Cardiac septum (tissue), 1 donor: ENCODE data around the gene DPYD. TPM values are rescaled to one million over a fixed set of nuclear protein-coding genes. Genes with fewer than 3 reads are reported as not detected.

Source experiments
- DNase-seq: peaks from one replicate; pipeline ENCODE4 v3.0.0-alpha.2; 2020; ENCODE audit warnings: low spot score
- intact Hi-C: fragments of 100-400 bp; cut with DNase I; formaldehyde crosslinking; loops from one replicate; pipeline ENCODE4 v1.14.0; 2022
- total RNA-seq: library from RNA; stranded (reverse); fragmentation: NEBNext Ultra II Directional; extraction: Animal tissue kit (Norgen Biotek cat#: 25700); gene quantifications from one replicate; pipeline ENCODE4 v1.2.1, GENCODE V29; 2021
- donor health status: DM: no; HTN: no; CAD: no.

DPYD gene
- total RNA-seq, 1 donor from 2014 or later: 7.3 TPM

DNA sequence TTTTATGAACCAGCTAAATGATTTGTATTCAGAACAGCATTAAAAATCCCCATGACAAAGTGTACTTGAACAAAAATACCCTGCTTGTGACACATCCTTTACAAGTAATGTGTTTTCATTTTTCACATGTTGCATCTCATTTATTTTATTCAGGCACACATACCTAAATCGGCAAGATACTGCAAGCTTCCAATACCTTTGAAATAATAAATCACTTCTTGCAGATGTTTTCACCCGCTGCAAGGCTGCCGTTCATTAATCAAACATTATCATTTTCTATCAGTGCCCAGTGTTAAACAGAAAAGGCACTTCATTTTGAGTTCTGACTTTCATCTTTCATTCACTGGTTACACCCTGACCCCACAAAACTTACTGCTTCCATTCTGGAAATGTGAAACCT lies 269.6 kb downstream of the DPYD start:
- no peak for DNase-seq
- intact Hi-C loops: no loop called here

DNA sequence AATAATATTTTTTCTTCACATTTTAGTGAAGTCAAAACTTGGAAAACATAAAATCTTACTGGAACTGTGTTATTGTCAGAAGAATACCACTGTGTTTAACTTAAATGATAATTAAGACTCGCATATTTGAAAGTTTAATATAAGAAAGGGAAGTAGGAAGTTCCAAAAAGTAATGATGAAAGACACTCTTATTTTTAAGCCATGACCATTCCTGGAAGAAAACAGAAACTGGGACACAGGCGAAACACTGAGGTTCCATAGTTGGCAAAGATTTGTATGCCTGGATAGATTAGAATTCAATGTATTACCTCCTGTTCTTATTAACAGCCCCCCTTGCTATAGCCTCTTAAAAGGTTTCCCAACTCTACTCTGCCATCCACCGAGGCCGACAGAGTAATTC lies 271.2 kb downstream of the DPYD start:
- intact Hi-C loops: no loop called here
- no peak for DNase-seq

DNA sequence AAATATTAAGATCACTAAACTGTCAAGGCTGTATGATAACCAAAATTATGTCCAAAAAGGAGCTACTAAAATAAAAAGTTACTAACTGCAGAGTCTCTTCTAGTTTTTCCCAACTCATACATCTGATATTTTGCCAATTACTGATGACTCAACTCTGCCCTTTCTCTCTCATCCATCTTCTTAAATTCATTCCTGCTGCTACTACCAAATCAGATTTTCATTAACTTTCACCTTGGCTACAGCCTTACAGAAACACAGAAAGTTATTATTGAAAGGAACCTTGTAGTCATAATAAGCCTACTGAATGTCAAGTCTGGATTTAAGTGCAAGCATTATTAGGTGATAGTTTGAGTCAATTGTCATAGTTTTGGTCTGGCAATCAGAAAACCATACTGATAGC lies 273.1 kb downstream of the DPYD start:
- no peak for DNase-seq
- intact Hi-C loops: no loop called here

DNA sequence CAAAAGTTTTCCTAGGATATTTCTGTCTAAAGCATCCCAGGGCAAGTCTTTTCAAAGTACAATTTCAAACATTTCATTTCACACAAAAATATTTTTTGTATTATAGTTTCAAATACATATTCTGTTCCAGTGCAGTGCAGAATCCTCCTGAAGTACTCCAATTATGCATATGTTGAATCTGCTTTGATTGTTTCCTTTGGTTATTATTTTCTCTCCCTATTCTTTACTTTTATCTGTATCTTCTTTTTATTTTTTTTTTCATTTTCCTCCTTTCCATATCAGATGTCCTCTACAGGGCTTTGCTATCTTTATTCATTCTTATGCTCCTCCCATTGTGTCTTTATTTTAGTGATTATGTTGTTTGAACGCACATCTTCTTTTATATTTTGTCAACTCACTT lies 274.8 kb downstream of the DPYD start:
- intact Hi-C loops: no loop called here
- DNase-seq: no peak

DNA sequence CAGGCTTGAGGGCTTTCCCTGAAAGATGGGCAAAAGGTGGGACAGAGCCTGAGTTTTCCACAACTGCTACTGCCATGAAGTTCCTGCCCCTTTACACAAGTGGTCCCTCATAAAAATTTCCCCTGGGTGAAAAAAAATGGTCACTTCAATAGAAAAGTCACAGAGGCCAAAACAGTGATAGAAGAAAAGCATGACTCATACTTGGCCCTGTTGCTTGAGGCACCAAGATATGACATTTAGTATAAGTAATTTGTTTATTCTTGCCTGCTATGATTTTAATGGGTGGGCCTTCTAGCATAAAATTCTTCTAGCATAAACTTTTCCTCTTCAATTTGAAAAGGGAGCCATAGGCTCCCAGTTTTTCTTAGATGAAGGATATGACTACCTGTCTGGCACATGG lies 280.2 kb downstream of the DPYD start:
- DNase-seq: no peak
- intact Hi-C loops: no loop called here

DNA sequence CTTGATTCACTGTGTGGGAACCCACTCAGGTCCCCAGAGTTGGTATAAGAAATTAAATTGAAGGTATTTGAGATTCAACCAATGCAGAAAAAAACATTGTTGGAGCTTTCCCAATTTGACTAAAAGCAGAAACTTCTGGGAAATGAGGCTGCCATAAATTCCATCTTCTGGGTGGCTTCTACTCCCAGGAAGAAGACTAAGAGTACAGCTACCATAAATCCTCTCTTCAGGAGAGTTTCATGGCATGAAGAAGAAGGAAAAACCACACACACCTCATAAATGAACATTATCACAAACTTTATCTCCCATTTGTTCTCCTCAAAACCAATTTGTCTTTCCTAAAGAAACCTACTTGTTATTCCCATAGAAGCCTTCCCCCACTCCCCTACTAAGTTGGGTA lies 283.9 kb downstream of the DPYD start:
- intact Hi-C loops: no loop called here
- no peak for DNase-seq

DNA sequence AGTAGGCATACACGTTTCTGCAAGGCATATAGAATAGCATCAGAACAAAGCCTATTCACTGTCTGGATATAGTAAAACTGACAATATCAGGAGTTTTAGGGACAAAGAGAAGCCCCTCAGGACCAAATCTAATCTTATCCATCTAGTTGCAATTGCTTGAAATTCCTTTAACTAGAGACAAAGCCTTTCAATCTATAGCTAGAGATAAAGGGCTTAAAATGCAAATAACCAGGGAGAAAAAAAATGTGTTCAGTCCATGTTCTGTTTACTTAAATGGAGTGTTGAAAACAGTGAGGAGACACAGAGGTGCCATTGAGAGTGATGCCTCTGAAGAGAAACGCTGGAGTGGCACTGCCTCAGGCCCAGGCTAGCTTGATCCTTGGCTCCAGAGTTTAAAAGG lies 286.1 kb downstream of the DPYD start:
- DNase-seq: no peak
- intact Hi-C loops: no loop called here

DNA sequence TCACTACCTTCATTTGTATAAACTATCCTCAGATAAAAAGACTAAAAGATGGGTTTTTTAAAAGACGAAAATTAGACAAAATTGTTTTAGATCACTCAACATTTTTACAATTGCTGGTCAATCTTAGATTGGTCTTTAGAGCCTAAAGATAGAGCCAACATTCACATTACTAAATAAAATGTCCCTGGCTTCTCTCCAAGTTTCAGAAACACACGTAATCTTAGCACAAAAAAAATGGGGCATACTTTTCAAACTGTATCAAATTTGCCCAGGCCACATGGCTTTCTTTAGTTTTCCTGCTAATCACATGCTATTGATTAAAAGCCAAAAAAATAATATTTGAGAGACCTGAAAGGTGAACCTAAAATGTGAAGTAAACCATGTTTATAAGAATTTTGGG lies 288.1 kb downstream of the DPYD start:
- intact Hi-C loops: no loop called here

DNA sequence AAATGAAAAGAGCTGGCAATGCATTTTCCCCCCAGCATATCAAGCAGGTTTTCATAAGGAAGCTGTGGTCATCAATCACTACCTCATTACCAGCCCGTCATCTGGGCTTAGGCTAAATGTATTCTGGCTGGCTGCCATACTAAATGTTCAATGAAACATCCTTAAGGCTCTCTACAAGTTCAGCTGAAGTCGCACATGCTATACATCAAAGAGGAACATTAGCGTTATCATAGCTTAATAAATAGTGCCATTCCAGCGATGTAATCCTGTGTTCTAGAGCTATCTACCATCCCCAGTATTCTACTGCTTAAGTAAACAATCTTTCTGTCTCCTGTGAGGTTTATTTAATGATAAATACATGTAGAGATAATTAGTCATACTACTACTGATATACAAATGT lies 288.8 kb downstream of the DPYD start:
- no peak for DNase-seq
- intact Hi-C loops: no loop called here

More for the DNA sequence above, 288.1 kb downstream of the DPYD start:
- DNase-seq: no peak

DNA sequence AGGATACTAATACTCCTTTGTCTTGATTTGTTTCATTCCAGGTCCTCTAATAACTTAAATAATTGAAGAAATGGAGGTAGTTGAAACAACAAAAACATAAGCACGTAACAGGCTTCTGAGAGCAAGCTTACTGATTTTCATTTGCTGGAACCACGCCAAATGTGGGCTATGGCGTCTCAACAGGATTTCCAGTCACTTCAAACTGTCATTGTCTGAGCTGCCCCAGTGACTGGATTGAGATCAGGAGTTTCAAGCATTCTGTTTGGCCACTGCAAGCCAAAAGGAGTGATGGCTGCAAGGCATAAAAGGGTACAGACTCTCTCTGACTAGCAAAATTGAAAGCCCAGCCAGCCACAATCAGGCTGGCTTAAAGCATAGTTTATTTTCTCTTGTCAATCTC lies 289.9 kb downstream of the DPYD start:
- DNase-seq: no peak
- intact Hi-C loops: no loop called here

DNA sequence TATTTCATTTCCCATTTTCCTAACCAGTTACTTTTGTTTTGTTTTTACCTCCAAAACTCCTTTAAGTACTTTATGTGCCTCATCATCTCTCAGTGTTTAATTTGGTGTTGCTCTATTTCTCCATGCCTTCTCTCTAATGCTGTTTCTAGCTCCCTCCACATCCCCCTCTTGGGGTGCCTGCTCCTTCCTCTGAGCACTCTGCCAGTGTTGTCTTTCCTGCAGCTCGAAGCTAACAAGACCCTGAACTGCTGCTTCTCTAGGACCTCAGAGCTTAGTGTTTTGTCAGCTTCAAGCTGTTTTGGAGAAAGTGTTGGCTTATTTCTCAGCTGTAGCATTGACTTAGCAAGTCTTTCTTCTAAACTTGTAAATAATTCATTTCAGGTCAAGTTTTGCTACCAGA lies 290.6 kb downstream of the DPYD start:
- no peak for DNase-seq
- intact Hi-C loops: no loop called here

DNA sequence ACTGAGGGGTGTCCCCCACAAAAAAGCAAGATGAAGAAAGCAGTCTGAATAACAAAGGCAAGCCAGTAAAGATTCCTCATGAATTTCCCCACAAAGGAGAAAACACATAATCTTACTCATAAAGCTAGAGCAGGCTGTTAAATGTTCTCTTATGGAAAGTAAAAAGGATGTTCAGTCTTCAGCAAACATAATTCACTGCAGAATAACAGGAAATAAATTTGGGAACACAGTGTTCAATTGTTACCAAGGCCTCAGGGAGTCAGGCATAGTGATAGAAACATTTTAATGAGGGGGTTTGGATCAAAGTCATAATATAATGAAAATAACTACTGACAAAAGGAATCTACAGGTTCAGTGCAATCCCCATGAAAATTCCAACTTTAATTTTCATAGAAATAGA lies 297.6 kb downstream of the DPYD start:
- intact Hi-C loops: no loop called here
- no peak for DNase-seq

DNA sequence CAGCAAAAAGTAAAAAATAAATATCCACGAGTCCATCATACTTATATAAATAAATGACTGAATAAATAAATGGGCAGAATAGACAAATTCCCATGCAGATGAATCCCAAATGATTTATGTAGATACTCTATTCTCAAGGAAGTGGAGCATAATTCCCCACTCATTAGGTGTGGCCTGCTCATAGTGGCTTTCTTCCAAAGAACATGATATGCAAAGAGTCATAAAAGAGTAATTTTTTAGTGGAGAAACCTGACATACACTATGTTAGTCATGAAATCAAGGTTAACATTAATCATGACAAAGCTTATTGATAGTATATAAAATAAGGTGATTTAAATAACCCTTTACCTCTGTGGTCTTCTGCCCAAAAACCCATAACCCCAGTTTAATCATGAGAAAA lies 298.9 kb downstream of the DPYD start:
- intact Hi-C loops: no loop called here
- no peak for DNase-seq

DNA sequence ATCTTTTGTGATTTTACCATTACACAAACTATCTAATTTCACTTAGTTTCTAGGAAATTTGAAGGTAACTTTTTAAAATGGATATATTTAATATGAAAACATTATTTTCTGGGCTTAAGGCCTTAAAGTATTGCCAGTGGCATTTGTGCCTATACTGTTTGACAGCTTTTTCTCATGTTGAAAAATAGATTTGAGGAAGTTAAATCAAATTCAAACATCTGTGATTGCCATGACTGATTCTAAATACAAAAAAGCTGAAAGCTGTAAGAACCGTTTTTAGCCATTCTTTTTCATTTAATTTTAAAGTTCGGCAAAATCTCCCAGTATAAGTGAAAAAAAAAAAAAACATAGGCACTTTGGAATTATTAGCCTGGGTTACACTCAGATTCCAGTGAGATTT lies 301.1 kb downstream of the DPYD start:
- DNase-seq: no peak
- intact Hi-C loops: no loop called here

DNA sequence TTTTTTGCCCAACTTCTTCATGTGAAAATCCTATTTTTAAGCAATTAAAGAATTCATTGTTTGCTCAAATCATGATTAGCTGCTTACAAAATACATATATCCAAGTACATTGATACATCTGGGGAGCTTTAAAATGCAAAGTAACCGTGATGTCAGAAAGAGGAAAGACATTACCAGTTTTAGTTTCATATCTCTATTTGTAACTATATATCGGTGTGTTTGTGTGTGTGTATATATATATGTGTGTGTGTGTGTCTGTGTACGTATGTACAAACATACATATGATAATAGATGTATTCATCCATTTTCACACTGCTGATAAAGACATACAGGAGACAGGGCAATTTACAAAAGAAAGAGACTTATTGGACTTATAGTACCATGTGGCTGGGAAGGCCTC lies 310.1 kb downstream of the DPYD start:
- no peak for DNase-seq
- intact Hi-C loops: no loop called here

DNA sequence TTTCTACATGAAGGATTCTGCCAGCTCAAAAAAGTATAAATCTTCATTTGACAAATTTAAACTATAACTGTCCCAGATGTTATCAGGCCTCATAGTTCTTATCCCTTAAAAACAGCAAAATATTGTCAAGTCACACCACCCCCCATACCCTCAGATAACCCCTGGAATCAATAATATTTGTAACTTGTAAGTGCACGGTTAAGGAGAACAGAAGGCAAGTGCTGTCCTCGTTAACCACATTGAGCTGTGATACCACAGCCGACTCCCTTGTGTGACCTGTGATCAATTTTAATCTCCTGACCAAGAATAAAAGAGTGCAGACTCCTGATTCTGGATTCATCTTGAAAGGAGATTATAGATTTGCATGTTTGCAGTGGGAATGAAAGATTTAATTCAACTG lies 310.7 kb downstream of the DPYD start:
- intact Hi-C loops: no loop called here

DNA sequence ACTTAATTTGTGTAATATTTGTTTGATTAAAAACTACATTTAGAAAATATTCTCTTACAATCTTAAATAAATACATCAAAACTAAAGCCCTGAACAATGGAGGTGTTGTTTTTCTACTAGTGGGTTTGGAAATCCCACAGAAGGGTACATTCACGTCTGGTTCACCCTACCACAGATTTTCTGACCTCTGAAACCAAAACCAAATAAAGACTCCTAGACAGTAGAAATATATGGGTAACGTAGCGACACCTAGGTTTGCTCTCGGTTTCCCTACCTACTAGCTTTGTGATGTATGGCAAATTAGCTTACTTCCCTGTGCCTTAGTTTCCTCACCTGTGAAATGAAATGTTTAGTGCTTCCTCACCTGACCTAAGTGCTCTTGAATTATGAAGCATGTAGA lies 312.6 kb downstream of the DPYD start:
- DNase-seq: no peak
- intact Hi-C loops: no loop called here

More for the DNA sequence above, 310.7 kb downstream of the DPYD start:
- no peak for DNase-seq

DNA sequence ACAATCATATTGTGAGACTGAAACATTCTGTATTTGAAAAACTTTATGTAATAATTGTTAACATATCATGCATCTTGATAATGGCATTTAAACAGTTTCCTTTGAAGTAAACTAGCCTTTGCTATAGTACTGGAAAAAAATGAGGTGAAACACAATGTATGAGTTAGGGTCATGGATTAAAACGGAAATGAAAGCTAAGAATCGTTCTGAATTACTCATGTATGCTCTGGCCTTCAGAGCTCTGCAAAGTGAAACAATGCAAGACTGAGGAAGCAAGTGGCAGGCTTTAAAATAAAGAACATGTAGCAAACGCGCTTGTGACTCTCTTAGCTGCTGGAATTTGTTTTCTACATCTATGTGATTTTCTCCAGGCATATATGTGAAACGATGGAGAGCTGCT lies 317.1 kb downstream of the DPYD start:
- DNase-seq: no peak
- intact Hi-C loops: no loop called here

DNA sequence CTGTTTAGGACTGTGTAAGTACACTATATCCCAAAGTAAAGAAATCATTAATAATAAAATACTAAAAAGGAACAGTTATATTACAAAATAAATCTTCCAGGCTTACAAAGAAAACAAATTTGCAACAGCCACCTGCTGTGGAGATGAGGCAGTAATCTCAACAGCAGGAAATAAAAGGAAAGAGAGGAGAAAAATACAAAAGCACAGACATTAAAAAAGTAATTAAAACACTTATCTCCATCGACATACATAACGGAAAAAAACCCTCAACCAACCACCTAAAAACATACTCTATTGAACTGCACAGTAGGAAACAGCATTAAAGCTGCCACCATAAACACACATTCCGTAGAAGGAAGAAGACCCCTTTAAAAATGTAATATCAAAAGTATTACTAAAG lies 317.6 kb downstream of the DPYD start:
- intact Hi-C loops: no loop called here
- DNase-seq: no peak

DNA sequence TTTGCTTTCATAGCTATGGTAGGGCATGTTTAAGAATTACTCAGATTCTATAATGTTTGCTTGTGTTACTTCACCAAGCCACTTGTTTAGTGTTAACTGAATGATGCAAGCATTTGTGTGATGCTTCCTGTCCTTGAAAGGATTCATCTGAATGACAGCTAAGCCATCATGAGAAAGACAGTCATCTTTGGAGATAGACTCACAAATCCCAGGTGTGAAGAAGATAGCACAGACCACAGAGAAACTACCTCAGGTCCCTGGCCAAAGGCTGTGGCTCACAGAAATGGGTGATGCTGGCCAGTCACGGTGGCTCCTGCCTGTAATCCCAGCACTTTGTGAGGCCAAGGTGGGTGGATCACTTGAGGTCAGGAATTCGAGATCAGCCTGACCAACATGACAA lies 321.4 kb downstream of the DPYD start:
- intact Hi-C loops: no loop called here
- no peak for DNase-seq

DNA sequence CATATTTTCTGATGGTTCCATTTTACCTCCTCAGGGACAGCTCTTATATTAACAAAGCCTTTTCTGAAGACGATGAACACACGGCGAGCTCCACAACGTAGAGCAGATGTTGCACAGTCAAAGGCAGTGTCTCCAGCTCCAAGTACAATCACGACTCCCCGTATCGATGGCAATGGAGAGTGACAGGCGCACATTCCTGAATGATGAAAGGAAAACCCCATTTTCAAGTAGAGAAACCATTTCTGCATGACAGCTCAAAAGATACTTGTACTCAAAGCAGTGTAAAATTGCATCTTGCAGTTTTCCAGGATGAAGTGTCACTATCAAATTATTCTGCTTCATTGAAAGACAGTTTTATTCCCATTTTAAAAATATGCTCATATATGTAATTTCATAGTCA lies 327.6 kb downstream of the DPYD start:
- intact Hi-C loops: no loop called here
- DNase-seq: no peak

DNA sequence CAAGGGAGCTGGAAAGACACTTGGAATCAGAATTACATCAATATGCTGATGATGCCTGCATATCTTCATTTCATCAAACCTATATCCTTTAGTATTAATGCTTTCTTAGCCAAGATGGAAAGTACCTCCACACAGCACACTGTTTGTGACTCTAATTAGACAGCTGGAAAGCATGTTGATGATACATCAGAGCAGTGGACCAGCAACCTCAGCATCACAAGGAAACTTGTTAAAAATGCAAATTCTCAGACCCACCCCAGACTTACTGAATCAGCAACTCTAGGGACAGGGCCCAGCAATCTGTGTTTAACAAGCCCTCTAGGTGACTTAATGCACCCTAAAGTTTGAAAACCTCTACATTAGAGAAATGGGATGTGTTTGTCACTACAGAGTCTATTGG lies 332.1 kb downstream of the DPYD start:
- DNase-seq: no peak
- intact Hi-C loops: no loop called here

DNA sequence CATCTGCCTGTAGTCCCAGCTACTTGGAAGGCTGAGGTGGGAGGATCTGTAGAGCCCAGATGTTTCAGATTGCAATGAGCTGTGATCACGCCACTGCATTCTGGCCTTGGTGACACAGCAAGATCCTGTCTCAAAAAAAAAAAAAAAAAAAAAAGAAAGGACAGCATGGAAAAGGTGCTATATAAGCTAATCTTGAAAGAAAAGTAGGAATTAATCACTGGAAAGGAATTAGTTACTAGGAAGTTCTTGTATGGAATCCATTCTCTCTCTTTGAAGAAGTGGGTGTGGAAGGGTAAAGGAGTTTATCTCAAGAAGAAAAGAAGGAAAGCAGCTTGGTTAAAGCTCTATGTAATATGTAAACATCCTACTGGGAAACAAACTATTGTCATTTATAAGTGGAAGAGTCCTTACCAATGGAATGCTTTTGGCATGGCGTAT lies 339.2 kb downstream of the DPYD start:
- intact Hi-C loops: no loop called here

More for the DNA sequence above, 339.2 kb downstream of the DPYD start:
- no peak for DNase-seq
